Dedifferentiated amniotic fluid mesenchymal stem cell (primary cell): ENCODE data around the gene POLR2E.

ENCODE experiments used
- DNase-seq: peaks from one replicate; pipeline ENCODE4 v3.0.0-alpha.2; 2016; ENCODE audit errors: extremely low spot score

POLR2E gene

DNA sequence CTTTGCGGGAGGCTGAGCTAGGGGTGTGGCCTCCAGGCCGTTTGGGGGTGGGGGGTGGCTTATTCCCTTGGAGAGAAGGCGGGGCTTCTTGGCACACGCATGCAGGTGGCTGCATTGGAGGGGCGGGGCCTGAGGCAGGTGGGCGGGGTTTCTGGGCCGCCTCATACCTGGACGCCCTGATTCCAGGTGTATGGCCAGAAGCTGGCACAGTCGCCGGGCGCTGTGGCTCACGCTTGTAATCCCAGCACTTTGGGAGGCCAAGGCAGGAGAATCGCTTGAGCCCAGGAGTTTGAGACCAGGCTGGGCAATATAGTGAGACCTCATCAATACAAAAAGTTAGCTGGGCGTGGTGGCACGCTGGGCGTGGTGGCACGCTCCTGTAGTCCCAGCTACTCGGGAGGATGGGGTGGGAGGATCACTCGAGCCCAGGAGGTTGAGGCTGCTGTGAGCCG, 47.5 kb downstream of the POLR2E start:
- DNase-seq: no peak

DNA sequence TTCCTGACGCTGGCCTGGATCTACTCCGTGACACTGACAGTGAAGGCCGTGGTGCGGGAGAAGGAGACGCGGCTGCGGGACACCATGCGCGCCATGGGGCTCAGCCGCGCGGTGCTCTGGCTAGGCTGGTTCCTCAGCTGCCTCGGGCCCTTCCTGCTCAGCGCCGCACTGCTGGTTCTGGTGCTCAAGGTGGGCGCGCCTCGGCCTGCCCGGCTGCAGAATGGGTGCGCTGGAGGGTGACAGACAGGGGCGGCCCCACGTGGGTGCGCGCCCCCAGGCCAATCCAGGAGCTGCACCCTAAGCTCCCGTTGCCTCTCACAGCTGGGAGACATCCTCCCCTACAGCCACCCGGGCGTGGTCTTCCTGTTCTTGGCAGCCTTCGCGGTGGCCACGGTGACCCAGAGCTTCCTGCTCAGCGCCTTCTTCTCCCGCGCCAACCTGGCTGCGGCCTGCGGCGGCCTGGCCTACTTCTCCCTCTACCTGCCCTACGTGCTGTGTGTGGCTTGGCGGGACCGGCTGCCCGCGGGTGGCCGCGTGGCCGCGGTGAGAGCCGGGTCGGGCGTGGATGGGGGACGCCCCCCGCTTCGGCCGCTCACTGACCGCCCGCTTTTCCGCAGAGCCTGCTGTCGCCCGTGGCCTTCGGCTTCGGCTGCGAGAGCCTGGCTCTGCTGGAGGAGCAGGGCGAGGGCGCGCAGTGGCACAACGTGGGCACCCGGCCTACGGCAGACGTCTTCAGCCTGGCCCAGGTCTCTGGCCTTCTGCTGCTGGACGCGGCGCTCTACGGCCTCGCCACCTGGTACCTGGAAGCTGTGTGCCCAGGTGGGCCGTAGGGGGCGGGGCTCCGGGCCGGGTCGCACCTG, 48.1 kb downstream of the POLR2E start:
- no peak for DNase-seq

DNA sequence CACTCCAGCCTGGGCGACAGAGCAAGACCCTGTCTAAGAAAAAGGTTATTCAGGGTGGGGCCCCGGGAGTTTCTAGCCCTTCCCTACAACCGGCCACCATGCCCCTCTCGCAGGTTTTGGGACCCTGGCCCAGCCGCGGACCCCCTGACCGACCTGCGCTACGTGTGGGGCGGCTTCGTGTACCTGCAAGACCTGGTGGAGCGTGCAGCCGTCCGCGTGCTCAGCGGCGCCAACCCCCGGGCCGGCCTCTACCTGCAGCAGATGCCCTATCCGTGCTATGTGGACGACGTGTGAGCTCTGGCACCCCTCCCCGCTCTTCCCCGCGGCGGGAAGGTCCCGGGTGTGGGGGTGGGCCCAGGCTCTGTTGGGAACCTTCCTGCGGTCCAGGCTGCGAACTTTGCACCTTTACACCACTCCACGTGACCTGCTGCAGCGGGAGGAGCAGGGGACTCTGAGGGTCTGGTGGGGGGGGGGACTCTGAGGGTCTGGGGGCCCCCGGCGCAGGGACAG, 49.0 kb downstream of the POLR2E start:
- DNase-seq: no peak

DNA sequence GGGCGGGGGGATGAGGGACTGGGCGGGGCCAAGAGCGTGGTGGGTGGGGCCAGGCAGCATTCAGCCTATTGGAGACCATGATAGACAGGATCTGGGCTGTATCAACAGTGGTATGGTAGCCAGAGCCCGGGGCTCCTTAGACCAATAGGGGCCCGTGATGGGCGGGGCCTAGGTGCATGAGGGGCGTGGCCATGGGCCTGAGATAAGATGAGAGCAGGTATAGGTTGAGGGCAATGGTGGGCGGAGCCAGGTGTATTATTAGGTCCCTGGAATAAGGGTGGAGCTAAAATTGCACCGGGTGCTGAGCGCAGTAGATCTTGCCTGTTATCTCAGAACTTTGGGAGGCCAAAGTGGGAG, 50.0 kb downstream of the POLR2E start:
- no peak for DNase-seq

DNA sequence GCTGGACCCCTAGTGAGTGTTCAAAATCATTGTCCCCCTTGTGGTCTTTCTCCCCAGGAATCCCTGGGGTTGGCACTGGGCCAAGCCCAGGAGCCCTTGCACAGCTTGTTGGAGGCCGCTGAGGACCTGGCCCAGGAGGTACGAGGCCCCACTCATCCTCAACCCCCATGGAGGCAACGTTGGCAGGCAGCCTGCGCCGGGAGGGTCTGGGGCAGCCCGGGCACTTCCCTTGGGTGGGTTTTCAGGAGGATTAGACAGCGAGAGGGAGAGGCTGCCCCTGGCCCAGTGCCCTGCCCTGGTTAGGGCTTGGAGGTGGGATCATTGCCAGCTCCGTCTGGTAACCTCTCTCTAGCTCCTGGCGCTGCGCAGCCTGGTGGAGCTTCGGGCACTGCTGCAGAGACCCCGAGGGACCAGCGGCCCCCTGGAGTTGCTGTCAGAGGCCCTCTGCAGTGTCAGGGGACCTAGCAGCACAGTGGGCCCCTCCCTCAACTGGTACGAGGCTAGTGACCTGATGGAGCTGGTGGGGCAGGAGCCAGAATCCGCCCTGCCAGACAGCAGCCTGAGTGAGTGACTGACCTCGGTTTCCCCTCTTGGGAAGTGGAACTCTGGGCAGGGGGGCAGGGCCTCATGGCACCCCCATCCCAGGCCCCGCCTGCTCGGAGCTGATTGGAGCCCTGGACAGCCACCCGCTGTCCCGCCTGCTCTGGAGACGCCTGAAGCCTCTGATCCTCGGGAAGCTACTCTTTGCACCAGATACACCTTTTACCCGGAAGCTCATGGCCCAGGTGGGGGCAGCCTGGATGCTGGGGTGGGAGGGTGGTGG, 52.3 kb downstream of the POLR2E start:
- no peak for DNase-seq

DNA sequence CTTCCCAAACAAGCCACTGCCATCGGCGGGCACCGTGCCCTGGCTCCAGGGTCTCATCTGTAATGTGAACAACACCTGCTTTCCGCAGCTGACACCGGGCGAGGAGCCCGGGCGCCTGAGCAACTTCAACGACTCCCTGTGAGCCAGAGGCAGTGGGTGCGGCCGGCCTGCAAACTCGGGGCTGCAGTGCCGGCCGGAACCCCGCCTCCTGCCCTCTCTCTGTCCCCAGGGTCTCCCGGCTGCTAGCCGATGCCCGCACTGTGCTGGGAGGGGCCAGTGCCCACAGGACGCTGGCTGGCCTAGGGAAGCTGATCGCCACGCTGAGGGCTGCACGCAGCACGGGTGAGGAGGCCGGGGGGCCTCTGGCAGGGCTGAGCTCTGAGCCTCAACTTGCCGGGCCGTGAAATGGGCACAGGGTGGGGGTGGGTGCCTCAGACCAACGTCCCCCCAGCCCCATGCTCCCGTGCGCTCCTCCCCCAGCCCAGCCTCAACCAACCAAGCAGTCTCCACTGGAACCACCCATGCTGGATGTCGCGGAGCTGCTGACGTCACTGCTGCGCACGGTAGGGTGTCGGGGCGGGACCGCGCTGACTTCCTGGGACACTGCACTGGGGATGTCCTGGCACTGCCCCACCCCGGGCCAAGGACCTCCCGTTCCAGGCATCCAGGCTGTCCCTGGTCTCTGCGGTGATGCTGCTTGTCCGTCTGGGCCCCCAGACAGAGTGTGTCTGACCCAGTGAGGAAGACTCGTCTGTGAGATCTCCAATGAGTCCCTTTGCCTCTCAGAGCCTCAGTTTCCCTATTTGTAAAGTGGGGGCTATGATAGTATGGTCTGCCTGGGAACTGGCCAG, 53.1 kb downstream of the POLR2E start:
- no peak for DNase-seq

DNA sequence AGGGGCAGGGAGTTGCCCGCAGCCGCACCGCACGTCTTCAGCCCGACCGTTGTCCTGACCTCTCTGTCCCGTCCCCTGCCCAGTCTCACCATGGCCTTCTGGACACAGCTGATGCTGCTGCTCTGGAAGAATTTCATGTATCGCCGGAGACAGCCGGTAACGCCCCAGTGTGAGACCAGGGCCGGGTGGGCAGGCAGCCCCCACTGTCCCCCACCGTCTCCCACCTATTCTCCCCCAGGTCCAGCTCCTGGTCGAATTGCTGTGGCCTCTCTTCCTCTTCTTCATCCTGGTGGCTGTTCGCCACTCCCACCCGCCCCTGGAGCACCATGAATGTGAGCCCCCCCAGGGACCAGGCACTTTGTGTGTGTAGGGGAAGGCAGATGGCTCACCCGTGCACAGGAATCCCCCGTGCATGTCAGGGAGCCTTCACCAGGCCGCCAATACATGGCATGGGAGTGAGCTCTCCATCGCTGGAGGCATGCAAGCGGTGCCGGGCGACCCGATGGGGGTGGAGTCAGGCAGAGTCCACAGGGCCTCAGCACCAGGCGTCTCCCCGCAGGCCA, 53.8 kb downstream of the POLR2E start:
- no peak for DNase-seq

DNA sequence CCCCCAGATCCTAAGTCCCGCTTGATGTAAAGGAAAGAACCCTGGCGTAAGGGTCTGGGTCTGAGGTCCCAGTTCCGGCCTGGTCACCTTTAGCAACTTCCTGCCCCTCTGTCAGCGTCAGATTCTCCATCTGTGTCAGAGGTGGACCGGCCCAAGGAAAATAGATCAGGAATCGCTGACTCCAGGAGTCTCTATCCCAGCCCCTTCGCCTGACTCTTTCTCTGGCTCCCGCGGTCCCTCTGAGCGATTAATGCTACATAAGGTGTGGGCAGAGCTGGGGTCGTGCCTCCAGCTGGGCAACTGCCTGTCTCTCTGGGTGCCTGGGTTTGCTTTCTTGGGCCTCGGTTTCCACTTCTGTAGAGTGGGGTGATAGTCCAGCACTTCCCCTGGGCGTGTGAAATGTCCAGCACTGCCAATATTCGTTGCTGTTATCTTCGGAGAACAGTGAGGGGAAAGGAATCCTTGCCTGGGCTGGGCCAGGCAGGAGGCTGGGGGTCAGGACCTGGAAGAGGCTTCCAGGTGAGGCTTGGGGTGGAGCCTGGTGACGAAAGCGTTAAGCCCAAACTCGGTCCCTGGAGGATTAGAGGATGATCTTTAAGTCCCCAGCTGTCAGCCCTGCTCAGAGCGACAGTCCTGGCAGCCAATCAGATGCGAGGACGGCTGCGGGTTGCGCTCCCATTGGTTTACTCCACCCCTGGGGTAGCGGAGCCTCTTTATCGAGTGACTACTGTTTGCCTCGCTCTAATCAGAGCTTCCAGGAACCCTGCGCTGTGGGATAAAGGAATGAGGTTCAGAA, 54.5 kb downstream of the POLR2E start:
- peak; percentile 82 for DNase-seq

DNA sequence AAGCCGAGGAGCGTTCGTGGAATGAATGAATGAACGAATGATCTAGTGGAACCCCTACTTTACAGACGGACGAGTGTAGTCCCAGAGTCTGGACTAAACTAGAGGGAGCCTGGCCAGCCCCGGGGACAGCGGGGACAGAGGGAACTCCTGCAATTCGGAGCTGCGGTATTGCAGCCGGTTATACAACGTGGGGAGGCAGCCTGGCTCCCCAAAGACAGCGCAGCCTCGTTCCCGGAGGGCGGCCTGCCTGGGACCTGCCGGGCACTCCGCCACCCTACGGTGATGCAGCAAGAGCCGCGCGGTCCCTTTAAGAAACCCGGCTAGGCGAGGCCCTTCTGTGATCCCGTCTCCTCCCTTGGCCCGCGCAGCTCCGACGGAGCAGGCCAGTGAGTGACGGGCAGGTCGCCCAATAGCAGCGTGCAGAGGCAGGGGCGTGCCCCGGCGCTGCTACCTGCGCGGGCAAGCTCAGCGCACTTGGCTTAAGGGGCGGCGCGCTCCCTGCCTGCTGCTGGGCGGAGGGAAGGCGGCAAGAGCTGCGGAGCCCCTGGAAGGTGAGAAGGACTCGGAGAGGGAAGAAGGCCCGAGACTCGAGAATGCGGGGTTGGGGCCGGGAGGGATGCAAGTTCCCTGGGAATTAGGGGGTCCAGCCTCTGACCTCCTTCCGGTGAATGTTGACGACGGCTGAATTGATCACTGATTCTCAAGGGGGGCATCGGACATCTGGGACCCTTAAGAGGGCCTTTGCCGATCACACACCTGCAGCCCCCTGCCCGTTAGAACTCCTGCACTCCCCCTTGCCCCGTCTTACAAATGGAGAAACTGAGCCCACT, 55.3 kb downstream of the POLR2E start, which contains the start of gene ABCA7:
Gene ABCA7 (plus strand): TSS at position 462 of the 830 bp plus-strand sequence. CDS start 1,255 bp downstream, outside the sequence.
- DNase-seq: peak; percentile 91

DNA sequence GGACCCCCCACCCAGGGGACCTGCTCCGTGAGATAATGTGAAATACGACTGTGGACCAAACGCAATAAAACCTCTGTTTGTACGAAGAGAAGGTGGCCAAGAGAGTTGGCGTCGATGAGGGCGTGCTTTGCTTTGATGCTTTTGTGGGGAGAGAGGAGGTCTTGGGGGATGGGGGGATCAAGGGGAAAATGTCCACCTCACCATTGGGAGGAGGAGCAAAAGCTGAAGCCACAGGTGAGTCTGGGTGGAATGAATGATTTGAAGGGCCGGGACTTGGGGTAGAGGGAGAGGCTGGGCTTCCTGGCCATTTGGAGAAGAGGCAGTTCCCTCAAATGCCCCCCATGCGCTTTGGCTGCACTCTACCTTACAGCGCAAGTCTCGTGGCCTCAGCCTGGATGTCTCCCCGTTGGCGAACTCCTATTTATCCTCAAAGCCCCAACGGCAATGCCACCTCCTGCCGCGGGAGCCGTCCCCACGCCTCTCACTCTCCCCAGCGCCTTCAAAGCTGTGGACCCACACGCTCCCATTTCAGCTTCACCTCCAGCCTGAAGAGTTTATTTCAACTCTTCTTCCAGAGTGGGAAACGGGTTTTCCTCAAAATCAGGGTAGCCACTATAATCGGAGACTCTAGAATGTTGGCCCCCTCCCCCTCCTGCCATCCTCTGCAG, 56.1 kb downstream of the POLR2E start:
- no peak for DNase-seq

DNA sequence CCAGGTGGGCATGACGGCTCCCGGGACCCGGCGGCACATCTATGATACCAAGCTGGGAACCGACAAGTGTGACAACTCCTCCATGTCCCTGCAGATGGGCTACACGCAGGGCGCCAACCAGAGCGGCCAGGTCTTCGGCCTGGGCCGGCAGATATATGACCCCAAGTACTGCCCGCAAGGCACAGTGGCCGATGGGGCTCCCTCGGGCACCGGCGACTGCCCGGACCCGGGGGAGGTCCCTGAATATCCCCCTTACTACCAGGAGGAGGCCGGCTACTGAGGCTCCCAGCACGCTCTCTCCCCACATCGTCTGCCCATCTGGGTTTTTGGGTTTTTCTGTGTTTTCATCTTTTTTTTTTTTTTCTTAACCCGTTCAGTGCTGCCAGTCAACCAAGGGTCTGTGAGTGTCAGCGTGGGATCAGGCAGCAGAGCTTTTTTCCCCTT, 57.5 kb downstream of the POLR2E start:
- DNase-seq: no peak
